Urinary bladder (tissue), 4 donors: Measurements from ENCODE around the gene UBE2D3. TPM values are rescaled to one million over a fixed set of nuclear protein-coding genes. Genes with fewer than 3 reads are reported as not detected.
"Not testable (repeated sequence)": the region's sequence is repeated elsewhere in the genome, so short reads cannot be mapped to it uniquely, and the experiment has no call there.

Source experiments
- DNase-seq: peaks from one replicate; pipeline ENCODE4 v3.0.0-alpha.2; 2015; ENCODE audit errors: extremely low spot score
- H3K27ac ChIP-seq: one replicate; pipeline ENCODE4 v1.5.1; 2013; ENCODE audit warnings: low read depth, mild to moderate bottlenecking, moderate library complexity
- H3K36me3 ChIP-seq: one replicate; pipeline ENCODE4 v1.6.1; 2013; ENCODE audit warnings: mild to moderate bottlenecking, moderate library complexity; ENCODE audit not compliant: insufficient read depth
- H3K4me1 ChIP-seq: one replicate; pipeline ENCODE4 v1.6.1; 2013; ENCODE audit warnings: mild to moderate bottlenecking, moderate library complexity; ENCODE audit not compliant: insufficient read depth
- H3K4me3 ChIP-seq: one replicate; pipeline ENCODE4 v1.5.1; 2013; ENCODE audit warnings: low read depth, low read length
- WGBS: extraction: QIAGEN DNeasy Blood & Tissue Kit; methylation state at CpG from one replicate; pipeline ENCODE4 v1.1.7; 2013; 5-methylcytosine and 5-hydroxymethylcytosine counted together
- polyA plus RNA-seq: library from polyadenylated mRNA; stranded (reverse); fragments of 200-250 nt; gene quantifications from one replicate; pipeline ENCODE4 v1.2.3, GENCODE V29; 2013
- total RNA-seq: library from RNA; depleted of rRNA; stranded (reverse); fragments of >200 nt; gene quantifications from one replicate; pipeline ENCODE4 v1.2.3, GENCODE V29; 2014
- donor health status: healthy with polysubstance abuse.
- donor health status: healthy.

UBE2D3 gene
- total RNA-seq (285 TPM), polyA plus RNA-seq (220 TPM)

DNA sequence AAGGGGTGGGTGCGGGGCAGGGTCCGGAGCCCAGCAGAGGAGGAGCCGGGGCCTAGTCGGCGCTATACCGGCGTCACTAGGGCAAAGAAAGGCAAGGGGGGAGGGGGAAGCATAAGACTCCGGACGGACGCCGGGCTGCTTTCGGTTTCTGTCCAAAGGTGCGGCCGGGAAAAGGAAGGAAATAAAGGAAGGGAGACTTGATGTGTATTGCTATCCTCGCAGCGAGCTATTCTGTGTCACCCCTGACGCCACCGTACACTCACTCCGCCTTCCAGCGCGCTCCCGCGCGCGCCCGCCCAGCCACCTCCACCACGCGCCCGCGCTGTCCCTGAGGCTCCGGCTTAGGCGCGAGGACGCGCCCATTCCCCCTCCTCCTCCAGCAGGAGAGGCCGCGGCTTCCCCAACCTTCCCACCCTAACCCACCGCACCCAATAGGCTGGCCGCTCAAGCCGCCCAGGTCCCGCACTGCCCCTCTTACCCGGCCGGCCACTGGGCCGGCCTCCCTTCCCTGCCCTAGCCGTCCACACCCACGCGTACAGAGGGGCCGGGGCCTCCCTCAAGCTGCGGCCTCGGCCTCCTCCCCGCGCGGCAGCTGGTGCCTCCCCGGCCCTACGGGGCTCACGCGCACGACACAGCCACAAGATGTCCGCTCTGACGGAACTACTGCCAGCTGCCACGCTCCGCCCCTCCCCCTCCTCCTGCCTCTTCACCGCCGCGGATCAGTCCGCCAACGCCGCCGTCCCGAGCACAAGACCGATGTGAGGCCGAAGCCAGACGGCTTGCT is at the start of gene UBE2D3:
Gene UBE2D3 (minus strand): TSS at position 662 of the 784 bp plus-strand sequence. CDS start 1,043 bp downstream, outside the sequence.
- DNase-seq: peak; percentile 74
- Histone ChIP-seq H3K36me3 (no peaks in the 10 kb centered on the region), H3K4me1 (no peaks in the 10 kb centered on the region), H3K4me3 (peak within 1 kb of the TSS; percentile 77), H3K27ac (peak within 1 kb of the TSS; percentile 100)
- WGBS: under 1% methylated on average over 73 of the region's 73 CpGs

DNA sequence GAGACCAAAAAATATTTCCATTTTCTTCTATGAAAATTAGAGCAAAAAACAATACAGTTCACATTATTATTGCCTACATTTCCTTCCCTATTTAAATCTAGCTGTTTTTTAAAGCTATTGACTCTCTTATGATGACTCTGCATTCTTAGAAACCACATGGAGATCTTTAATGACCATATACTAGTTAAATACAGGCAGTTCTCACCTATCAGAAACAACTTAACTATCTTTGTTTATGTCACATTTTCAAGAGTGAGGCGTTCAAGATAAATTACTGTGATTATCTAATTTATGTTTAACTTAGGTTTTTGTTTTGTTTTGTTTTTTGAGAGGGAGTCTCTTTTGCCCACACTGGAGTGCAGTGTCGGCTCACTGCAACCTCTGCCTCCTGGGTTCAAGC is 44.4 kb upstream of the UBE2D3 start:
- no peaks in the 10 kb centered on the region for H3K4me1 ChIP-seq
- no peak overlapping the region for H3K27ac ChIP-seq
- no peak overlapping the region for H3K4me3 ChIP-seq
- no peaks in the 10 kb centered on the region for H3K36me3 ChIP-seq
- no peak for DNase-seq
- 64% methylated on average over 2 of the region's 2 CpGs for WGBS

DNA sequence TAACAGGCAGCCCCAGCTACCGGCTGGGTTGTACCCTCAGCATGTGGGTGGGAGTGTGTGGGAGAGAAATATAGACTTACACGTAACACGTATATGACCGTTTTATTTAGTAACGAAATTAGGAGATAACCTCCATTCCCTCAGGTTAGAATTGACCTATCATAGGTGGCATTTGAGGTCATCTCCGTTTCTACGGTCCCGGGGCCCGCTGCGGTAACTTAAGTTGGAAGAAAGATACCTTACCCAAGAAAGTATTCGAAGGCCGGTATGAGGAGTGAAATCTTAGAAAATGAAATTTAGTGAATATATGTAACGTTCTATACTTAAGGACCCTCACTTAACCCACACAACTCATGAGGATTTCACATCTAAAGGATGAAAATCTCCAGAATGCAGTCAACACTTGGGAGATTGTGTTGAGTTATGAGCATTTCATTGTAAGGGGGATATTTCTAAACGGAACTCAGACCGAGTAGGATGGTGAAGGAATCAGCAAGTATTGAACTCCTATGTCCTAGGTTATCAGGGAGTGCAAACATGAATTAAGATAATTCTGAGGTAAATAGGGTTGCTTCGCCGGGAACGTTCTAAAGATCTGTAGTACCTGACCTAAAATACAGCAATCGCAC is 42.3 kb upstream of the UBE2D3 start:
- peak overlapping the region; percentile 63 for H3K27ac ChIP-seq
- 10% methylated on average over 19 of the region's 19 CpGs for WGBS
- no peaks in the 10 kb centered on the region for H3K36me3 ChIP-seq
- H3K4me3 ChIP-seq: peak overlapping the region; percentile 63
- H3K4me1 ChIP-seq: no peaks in the 10 kb centered on the region
- peak; percentile 0 for DNase-seq

DNA sequence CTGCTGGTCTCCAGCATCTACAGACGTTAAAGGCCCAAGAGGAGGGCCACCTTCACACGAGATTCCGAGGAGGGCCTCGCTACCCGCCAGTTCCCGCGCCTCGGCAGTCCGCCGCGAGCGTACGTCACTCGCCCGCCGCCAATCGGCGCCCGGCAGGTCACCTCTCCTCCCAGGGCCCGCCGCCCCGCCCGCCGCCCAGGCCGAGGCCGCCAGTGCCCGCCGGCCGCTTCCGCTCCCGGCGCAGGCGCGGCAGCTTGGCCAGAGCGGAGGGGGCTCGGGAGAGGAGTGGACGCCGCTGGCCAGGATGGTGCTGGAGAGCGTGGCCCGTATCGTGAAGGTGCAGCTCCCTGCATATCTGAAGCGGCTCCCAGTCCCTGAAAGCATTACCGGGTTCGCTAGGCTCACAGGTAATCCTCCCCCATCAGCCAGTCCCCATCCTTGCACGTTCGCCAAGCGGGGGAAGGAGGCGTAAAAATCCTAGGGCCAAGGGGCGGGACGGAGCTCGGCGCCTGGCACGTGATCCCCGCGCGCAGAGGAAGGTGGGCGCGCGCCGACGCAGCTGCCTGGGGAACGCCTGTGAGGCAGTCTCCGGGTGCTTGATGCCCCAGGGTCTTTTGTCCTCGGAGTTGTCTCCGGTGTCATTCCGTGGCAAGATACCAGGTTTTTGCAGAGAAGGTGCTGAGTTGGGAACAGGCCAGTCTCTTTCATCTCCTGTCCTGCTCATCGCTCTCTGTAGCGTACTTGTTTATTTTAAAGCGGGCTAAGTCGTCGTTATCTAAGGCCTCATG is 41.6 kb upstream of the UBE2D3 start, which contains the start of gene CISD2:
Gene CISD2 (plus strand): TSS at position 212 of the 788 bp plus-strand sequence. CDS start 93 bp downstream, at position 305.
- peak; percentile 89 for DNase-seq
- H3K4me1 ChIP-seq: no peaks in the 10 kb centered on the region
- H3K4me3 ChIP-seq: peak within 1 kb of the TSS; percentile 63
- H3K27ac ChIP-seq: peak within 1 kb of the TSS; percentile 97
- H3K36me3 ChIP-seq: no peaks in the 10 kb centered on the region
- WGBS: under 1% methylated on average over 71 of the region's 71 CpGs

DNA sequence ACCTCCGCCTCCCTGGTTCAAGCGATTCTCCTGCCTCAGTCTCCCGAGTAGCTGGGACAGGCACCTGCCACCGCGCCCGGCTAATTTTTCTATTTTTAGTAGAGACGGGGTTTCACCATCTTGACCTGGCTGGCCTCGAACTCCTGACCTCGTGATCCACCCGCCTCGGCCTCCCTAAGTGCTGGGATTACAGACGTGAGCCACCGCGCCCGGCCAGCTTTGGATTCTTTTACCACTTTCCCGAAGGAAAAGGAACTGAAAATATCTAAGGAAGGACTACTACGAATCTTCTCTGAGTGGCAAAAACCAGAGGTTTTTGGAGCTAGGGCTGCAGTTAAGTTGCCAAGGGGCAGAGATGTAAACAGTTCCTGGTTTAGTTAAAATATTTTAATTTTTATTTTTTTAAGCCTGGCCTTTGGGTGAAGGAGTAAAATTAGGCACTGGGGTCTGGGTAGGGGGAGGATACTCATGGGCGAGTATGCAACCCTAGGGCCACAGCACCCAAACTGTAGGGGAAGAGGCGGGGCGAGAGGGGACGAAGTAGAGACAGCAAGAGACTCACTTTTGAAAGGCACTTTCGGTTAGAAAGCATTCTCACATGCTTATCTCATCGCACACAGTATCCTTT is 40.9 kb upstream of the UBE2D3 start:
- DNase-seq: no peak
- WGBS: 13% methylated on average over 23 of the region's 23 CpGs

DNA sequence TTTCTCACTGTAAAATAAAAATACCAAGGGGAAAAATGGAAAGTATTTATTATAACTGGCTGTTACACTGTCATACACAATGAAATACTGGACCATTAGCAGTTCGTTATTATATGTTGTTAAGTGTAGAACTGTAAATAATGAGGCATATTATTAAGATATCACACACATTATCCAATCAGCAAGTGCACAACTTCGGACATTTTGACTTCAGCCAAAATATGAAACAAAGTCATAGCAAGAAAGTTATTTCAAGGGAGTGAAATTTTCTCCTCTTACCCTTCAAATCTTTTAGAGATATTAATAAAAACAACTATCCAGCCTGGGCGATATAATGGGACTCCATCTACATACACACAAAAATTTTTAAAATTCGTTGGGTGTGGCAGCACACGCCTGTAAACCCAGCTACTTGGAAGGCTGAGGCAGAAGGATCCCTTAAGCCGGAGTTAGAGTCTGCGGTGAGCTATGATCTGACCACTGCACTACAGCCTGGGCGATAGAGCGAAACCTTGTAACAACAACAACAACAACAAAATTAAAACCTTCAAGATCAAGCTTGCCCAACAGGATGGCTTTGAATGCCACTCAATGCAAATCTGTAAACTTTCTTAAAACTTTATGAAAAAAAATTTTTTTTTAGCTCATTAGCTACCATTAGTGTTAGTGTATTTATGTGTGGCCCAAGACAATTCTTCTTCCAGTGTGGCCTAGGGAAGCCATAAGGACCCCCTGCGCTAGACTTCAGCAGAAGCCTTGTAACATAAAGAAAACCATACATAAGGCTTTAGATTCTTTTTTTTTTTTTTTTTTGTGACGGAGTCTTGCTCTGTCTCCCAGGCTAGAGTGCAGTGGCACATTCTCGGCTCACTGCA is 40.2 kb upstream of the UBE2D3 start:
- H3K4me1 ChIP-seq: no peaks in the 10 kb centered on the region
- no peak overlapping the region for H3K4me3 ChIP-seq
- no peak for DNase-seq
- 83% methylated on average over 12 of the region's 12 CpGs for WGBS
- no peaks in the 10 kb centered on the region for H3K36me3 ChIP-seq
- no peak overlapping the region for H3K27ac ChIP-seq

More for the DNA sequence above, 40.9 kb upstream of the UBE2D3 start:
- Histone ChIP-seq H3K4me1 (no peaks in the 10 kb centered on the region), H3K27ac (peak overlapping the region; percentile 97), H3K36me3 (no peaks in the 10 kb centered on the region), H3K4me3 (peak overlapping the region; percentile 63)

DNA sequence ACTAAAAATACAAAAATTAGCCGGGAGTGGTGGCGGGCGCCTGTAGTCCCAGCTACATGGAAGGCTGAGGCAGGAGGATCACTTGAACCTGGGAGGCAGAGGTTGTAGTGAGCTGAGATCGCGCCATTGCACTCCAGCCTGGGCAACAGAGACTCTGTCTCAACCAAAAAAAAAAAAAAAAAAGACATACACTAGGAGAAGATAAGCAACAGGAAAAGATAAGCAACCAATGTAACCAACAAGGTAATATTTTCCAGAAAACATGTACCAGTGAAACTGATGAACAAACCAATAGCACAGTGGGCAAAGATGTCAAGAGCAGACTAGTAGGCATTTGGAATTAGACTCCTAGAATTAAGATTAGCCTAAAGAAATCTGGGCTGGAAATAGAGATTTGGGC is 38.0 kb upstream of the UBE2D3 start:
- DNase-seq, H3K4me1 ChIP-seq, H3K27ac ChIP-seq, H3K4me3 ChIP-seq, H3K36me3 ChIP-seq: not testable (repeated sequence)
- WGBS: 99% methylated on average over 5 of the region's 5 CpGs

DNA sequence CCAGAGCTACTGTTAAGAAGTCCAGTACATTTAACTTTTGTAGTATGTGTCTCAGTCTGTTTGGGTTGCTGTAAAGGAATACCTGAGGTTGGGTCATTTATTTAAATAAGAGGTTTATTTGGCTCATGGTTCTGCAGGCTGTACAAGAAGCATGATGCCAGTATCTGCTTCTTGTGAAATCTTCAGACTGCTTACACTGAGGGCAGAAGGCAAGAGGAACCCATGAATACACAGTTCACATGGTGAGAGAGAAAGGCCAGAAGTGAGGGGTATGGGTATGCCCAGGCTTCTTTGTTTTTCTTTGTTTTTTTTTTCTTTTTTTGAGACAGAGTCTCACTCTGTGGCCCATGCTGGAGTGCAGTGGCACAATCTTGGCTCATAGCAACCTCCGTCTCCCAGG is 35.4 kb upstream of the UBE2D3 start:
- Histone ChIP-seq H3K4me1 (no peaks in the 10 kb centered on the region), H3K4me3 (no peak overlapping the region), H3K27ac (no peak overlapping the region), H3K36me3 (no peaks in the 10 kb centered on the region)
- no peak for DNase-seq
- 100% methylated on average over 1 of the region's 1 CpG for WGBS

DNA sequence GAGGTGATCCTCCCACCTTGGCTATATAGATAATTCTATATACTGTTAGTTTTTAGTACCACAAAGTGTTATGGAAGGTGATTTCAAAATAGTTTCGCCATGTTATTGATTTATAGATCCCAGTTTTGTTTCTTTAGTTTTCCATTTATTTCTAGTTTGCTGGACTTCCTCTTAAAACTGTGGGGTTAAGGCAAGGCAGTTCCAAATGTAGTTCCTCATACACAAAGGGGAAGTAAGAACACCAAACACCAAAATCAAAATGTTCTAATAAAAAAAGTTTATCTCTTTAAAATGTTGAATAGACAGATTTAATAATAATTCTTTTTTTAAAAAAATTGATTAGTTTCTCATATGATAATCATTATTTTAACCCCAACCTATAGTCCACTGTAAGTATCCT is 34.7 kb upstream of the UBE2D3 start:
- DNase-seq: no peak
- Histone ChIP-seq H3K27ac (no peak overlapping the region), H3K36me3 (no peaks in the 10 kb centered on the region), H3K4me1 (no peaks in the 10 kb centered on the region), H3K4me3 (no peak overlapping the region)
- WGBS: 93% methylated on average over 1 of the region's 1 CpG

DNA sequence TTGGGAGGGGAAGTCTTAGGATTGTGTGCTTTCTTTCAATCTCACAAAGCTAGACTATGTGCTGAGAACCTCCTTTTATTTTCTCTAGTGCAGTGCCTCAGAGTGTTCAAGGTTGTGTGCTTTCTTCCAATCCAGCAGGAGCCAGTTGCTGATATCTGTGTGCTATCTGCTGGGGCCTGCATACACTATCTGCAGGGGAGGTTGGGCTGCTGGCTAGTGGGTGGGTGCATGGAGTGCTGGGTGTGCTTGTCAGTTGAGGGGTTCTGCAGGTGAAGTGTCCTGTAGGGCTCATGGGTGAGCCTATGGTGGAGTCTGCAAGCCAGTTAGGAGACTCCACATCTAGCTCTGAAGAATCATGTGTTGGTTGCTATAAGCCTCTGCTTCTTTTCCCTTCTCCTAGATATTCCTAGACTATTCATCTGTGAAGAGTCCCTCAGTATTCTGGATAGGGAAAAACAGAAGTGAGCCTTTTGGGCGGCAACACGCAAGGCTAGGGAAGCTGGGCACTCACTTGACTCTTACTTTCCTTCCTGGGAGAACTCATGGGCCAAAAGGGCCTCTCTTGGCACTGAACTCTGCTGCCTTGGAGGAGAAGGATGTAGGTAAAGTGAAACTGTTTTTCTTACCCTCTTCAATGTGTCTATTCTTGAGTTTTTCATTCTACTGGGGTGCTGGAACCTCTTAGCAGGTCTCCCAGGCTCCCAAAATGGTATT is 33.4 kb upstream of the UBE2D3 start:
- Histone ChIP-seq H3K36me3 (no peaks in the 10 kb centered on the region), H3K27ac (no peak overlapping the region), H3K4me1 (no peaks in the 10 kb centered on the region), H3K4me3 (no peak overlapping the region)
- no peak for DNase-seq
- WGBS: 100% methylated on average over 2 of the region's 2 CpGs

DNA sequence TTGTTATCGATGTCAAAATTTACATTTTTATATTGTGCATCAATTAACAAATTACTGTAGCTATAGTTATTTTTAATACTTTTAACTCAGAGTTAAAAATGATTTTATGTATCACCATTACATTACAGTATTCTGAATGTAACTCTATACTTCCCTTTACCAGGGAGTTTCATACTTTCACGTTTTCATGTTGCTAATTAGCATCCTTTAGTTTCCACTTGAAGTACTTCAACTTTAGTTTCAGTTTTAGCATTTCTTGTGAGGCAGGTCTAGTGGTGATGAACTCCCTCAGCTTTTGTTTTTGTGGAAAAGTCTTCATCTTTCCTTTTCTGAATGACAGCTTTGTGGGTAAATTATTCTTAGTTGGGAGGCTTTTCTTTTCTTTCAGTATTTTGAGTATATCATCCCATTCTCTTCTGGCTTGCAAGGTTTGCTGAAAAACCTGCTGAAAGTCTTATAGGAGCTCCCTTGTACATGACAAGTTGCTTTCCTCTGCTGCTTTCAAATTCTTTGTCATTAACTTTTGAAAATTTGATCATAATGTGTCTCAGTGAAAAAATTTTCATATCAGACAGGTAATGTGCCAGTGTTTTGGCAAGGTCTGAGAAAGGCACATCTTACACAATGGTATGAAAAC is 31.6 kb upstream of the UBE2D3 start:
- no peak overlapping the region for H3K27ac ChIP-seq
- no peak overlapping the region for H3K4me3 ChIP-seq
- no peaks in the 10 kb centered on the region for H3K36me3 ChIP-seq
- H3K4me1 ChIP-seq: no peaks in the 10 kb centered on the region
- no peak for DNase-seq
- WGBS: 92% methylated on average over 2 of the region's 2 CpGs

DNA sequence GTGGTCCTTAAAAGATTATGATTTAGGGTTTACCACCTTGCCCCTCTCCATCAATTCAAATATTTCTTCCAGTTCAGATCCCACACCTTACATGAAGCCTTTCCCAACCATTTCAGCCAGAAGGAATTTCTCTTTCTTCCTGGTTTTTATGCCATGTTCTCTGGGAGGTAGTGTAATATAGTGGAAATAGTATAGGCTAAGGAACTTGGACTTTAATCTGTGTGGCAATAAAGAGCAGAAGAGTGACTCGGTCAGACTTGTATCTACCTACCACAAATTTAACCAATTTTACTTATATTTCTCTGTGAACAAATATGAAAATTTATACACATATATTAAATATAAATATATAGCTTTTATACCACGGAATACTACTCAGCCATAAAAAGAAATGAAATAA is 23.0 kb upstream of the UBE2D3 start:
- Histone ChIP-seq H3K36me3 (no peaks in the 10 kb centered on the region), H3K4me1 (no peaks in the 10 kb centered on the region), H3K27ac (no peak overlapping the region), H3K4me3 (no peak overlapping the region)
- DNase-seq: no peak
- WGBS: 92% methylated on average over 2 of the region's 2 CpGs
